GM12801 (cell line): Measurements from ENCODE around the gene HMG20A.

ENCODE experiments used
- TF ChIP-seq, protein P1 (sequence below): IDR thresholded peaks from one replicate; pipeline ENCODE4 v1.5.1; 2011; ENCODE audit warnings: control low read depth; ENCODE audit not compliant: insufficient read length; ENCODE audit errors: extremely low read depth

HMG20A gene

DNA sequence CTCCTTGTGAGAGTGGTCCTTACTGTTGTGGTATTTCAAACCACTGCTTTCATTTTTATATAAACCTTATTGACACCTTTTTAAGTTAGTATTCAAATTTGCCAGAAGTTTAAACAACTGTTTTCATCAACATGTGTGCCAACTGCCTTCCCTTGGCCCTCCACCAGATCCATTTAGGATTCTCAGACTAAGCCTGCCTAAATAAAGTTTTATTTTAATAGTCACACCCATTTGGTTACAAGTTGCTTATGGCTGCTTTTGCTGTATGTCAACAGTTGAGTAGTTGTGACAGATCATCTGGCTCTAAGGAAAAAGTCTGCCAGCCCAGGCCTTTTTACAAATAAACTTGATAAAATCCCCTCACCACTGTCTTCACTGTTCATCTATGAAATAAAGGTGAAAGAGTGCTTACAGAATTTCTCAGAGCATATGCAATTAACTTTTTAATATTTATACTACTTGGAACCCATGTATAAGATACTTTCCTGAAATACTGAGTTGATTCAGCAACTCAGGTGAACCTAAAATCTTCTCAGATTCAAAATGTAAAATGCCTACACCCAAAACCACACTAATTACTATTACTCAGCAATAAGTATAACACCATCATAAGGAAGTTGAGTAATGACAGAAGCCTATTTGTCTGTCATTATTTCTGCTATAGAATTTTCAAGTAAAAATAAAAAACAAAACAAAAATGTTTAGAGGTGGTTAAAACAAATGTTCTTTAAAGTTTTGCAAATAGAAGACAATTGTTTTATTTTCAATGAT is 35.9 kb upstream of the HMG20A start:
- TF ChIP-seq, protein P1, sequence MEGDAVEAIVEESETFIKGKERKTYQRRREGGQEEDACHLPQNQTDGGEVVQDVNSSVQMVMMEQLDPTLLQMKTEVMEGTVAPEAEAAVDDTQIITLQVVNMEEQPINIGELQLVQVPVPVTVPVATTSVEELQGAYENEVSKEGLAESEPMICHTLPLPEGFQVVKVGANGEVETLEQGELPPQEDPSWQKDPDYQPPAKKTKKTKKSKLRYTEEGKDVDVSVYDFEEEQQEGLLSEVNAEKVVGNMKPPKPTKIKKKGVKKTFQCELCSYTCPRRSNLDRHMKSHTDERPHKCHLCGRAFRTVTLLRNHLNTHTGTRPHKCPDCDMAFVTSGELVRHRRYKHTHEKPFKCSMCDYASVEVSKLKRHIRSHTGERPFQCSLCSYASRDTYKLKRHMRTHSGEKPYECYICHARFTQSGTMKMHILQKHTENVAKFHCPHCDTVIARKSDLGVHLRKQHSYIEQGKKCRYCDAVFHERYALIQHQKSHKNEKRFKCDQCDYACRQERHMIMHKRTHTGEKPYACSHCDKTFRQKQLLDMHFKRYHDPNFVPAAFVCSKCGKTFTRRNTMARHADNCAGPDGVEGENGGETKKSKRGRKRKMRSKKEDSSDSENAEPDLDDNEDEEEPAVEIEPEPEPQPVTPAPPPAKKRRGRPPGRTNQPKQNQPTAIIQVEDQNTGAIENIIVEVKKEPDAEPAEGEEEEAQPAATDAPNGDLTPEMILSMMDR: no peak

- TF ChIP-seq, protein P1: no peak
These were observed 34.1 kb upstream of the HMG20A start for GRCh38 chr15:77386626-77387025.

DNA sequence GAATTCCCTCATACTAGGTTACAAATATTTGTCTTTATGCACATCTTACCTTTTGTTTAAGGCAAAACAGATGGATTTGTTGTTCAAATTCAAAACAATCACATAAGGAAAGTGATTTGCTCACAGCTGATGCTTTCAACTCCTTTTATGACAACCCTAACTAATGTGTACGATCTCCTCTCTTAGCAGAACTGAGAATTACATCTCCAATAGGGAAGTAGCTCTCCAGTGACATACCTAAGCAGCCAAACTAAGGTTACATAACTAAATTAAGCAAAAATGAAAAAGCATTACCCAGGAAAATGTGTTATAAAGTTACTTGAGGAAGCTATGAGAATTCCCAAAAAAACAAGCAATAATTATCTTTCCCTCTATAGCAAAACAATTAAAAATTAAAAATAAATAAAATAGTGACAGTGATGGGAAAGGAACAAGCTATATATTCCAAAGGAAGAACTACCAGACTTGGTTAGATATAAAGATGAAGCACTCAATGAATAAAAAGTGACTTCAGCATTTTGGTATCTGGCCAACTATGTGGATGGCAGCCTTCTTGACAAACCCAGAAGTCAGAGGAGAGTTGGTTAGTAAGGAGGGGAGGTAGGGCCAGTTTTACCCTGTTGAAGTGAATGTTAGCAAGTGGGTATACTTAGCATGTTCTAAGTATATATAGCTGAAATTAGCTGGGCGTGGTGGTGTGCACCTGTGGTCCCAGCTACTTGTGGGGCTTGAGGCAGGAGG is 33.2 kb upstream of the HMG20A start:
- TF ChIP-seq, protein P1: no peak

DNA sequence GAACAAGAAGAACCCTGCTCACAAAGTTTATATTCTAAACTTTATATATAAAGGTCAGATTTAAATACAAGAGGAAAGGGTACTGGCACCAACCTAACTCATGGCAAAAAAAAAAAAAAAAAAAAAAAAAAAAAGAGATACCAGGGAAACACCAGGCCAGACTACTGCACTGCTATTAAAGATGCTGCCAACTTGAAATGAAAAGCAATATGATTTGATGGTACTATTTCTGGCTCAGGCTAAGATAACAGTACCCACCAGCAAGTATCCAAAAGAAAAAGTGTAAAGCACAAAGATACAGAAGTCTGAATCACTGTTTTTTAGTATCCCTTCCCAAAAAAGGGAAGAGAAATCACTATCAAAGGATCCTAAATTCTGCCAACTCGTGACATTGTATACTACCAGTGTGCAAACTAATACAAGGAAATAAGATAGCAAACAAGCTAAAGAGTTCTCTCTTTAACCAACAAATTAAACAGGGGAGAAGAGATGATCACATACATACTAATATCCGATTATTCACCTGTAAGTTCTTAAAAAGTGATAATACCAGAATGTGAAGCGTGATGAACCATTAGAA is 29.2 kb upstream of the HMG20A start:
- TF ChIP-seq, protein P1: no peak

DNA sequence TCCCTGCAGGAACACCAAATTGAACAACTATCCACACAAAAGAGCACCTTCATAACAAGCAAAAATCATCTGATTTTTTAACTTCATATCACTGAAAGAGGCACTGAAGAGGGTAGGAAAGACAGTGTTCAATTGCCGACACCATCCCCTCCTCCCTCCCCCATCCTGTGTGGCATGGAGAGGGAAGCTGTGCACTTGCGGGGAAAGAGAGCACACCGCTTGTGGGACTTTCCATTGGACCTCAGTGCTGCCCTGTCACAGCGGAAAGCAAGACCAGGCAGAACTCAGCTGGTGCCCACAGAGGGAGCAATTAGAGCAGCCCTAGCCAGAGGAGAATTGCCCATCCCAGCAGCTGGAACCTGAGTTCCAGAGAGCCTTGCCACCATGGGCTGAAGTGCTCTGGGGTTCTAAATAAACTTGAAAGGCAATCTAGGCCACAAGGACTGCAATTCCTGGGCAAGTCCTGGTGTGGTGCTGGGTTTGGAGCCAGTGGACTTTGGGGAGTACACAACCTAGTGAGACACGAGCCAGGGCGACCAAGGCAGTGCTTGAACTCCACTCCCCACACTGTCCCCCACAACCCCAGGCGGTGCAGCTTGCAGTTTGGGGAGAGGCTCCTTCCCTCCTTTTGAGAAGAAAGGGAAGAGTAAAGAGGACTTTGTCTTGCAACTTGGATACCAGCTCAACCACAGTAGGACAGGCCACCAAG is 27.8 kb upstream of the HMG20A start:
- TF ChIP-seq, protein P1: no peak

GRCh38 chr15:77393471-77393840 is 27.2 kb upstream of the HMG20A start:
- TF ChIP-seq, protein P1: no peak
